A549 (cell line): ENCODE measurements around the gene SPPL2C. TPM values are rescaled to one million over a fixed set of nuclear protein-coding genes. Genes with fewer than 3 reads are reported as not detected.

Experiments
- ATAC-seq, 2 experiments: fragments of 200-7000 bp in 1 of 2; fragments of >200 bp in 1 of 2; cut with Nextera tagmentation in 1 of 2; cut with Tn5 transposase in 1 of 2; 3 replicates each; pipeline versions ENCODE4 v1.8.0 to v1.9.1; 2018 to 2020; ENCODE audit warnings: mild to moderate bottlenecking in 1 of 2, moderate library complexity in 1 of 2
- CTCF ChIA-PET: fragments of 300-600 bp; sonication (Branson Sonifier 250); formaldehyde crosslinking; extraction: SDS; loops from one replicate; lab custom pipeline; 2021; ENCODE audit warnings: antibody characterized with exemption, inconsistent platforms; lab: Yijun Ruan, JAX
- POLR2A ChIA-PET: fragments of 350-600 bp; formaldehyde crosslinking; extraction: SDS; loops from one replicate; lab custom pipeline; 2021; ENCODE audit warnings: antibody characterized with exemption, inconsistent platforms; lab: Yijun Ruan, JAX
- DNase-seq, 2 experiments: peaks; one replicate each; pipeline versions ENCODE4 v3.0.0 to v3.0.0-alpha.2; 2011 to 2016; ENCODE audit warnings: low read depth in 1 of 2, low spot score in 1 of 2
- FAIRE-seq: peaks from 2 replicates; lab custom pipeline; 2011; peaks lifted over from hg19 to GRCh38; lab: Jason Lieb, UNC
- H3K27ac ChIP-seq, 2 experiments: fragments of >200 bp; sonication (Bioruptor Twin); formaldehyde crosslinking; 3 replicates each; pipeline ENCODE4 v1.5.1; 2016 to 2017
- H3K4me1 ChIP-seq: fragments of >200 bp; sonication (Bioruptor Twin); formaldehyde crosslinking; 3 replicates; pipeline ENCODE4 v1.6.1; 2016
- H3K4me2 ChIP-seq: fragments of >200 bp; sonication (Bioruptor Twin); formaldehyde crosslinking; 3 replicates; pipeline ENCODE4 v1.6.1; 2016
- H3K4me3 ChIP-seq: fragments of >200 bp; sonication (Bioruptor Twin); formaldehyde crosslinking; 3 replicates; pipeline ENCODE4 v1.5.1; 2016
- H3K9me3 ChIP-seq: fragments of >200 bp; sonication (Bioruptor Twin); formaldehyde crosslinking; 3 replicates; pipeline ENCODE4 v1.6.1; 2016
- CEBPB ChIP-seq, 2 experiments: fragments of >200 bp in 1 of 2; sonication (Bioruptor Twin) in 1 of 2; formaldehyde crosslinking in 1 of 2; IDR thresholded peaks; 2 replicates each; pipeline ENCODE4 v1.6.1; 2012 to 2016
- E2F6 ChIP-seq: IDR thresholded peaks from 2 replicates; pipeline ENCODE4 v1.6.1; 2012; ENCODE audit warnings: low read depth, borderline replicate concordance
- EHF ChIP-seq: fragments of 250-450 bp; sonication (Bioruptor Pico); IDR thresholded peaks from 2 replicates; pipeline ENCODE4 v1.5.0; 2020; ENCODE audit warnings: mild to moderate bottlenecking
- FOSB ChIP-seq: fragments of 250-450 bp; sonication (Bioruptor Pico); IDR thresholded peaks from 2 replicates; pipeline ENCODE4 v1.5.0; 2020; ENCODE audit warnings: mild to moderate bottlenecking, moderate library complexity
- FOXS1 ChIP-seq: fragments of 250-450 bp; sonication (Bioruptor Pico); IDR thresholded peaks from 2 replicates; pipeline ENCODE4 v1.5.0; 2020; ENCODE audit warnings: mild to moderate bottlenecking, moderate library complexity
- GATA3 ChIP-seq: IDR thresholded peaks from 2 replicates; pipeline ENCODE4 v1.6.1; 2012; ENCODE audit warnings: borderline replicate concordance
- HOXA7 ChIP-seq: fragments of 250-450 bp; sonication (Bioruptor Pico); IDR thresholded peaks from 2 replicates; pipeline ENCODE4 v1.5.0; 2020; ENCODE audit warnings: mild to moderate bottlenecking, moderate library complexity
- HOXB13 ChIP-seq: fragments of 250-450 bp; sonication (Bioruptor Pico); IDR thresholded peaks from 2 replicates; pipeline ENCODE4 v1.5.0; 2020; ENCODE audit warnings: low read depth, mild to moderate bottlenecking, moderate library complexity
- JUN ChIP-seq, 2 experiments: fragments of >200 bp; sonication (Bioruptor Twin); formaldehyde crosslinking; IDR thresholded peaks; 2 replicates in 1 of 2; 3 replicates in 1 of 2; pipeline ENCODE4 v1.6.1; 2016 to 2017
- KDM1A ChIP-seq: fragments of 200-600 bp; sonication (generic); IDR thresholded peaks from 2 replicates; pipeline ENCODE4 v1.6.1; 2016; ENCODE audit warnings: low read depth, mild to moderate bottlenecking
- KDM5A ChIP-seq: fragments of 200-600 bp; sonication (generic); IDR thresholded peaks from 2 replicates; pipeline ENCODE4 v1.6.1; 2016; ENCODE audit warnings: antibody characterized with exemption, mild to moderate bottlenecking
- MAFK ChIP-seq: fragments of 450-650 bp; IDR thresholded peaks from 2 replicates; pipeline ENCODE4 v1.6.1; 2014; ENCODE audit not compliant: partially characterized antibody
- NR3C1 ChIP-seq: fragments of >200 bp; sonication (Bioruptor Twin); formaldehyde crosslinking; IDR thresholded peaks from 3 replicates; pipeline ENCODE4 v1.6.1; 2017
- PHF8 ChIP-seq: fragments of 200-600 bp; sonication (generic); IDR thresholded peaks from 2 replicates; pipeline ENCODE4 v1.6.1; 2016; ENCODE audit warnings: low read depth, mild to moderate bottlenecking, antibody characterized with exemption, moderate library complexity, borderline replicate concordance
- RARB ChIP-seq: fragments of 250-450 bp; sonication (Bioruptor Pico); IDR thresholded peaks from 2 replicates; pipeline ENCODE4 v1.8.0; 2021; ENCODE audit warnings: mild to moderate bottlenecking, moderate library complexity
- USF2 ChIP-seq: fragments of 450-650 bp; IDR thresholded peaks from 2 replicates; pipeline ENCODE4 v1.6.1; 2014; ENCODE audit warnings: antibody characterized with exemption
- ZSCAN20 ChIP-seq: fragments of 250-450 bp; sonication (Bioruptor Pico); IDR thresholded peaks from 2 replicates; pipeline ENCODE4 v1.8.0; 2022; ENCODE audit warnings: mild to moderate bottlenecking, moderate library complexity
- WGBS: methylation state at CpG from one replicate; pipeline ENCODE4 v1.1.6; 2017; ENCODE audit errors: missing lambda C conversion rate; 5-methylcytosine and 5-hydroxymethylcytosine counted together
- polyA plus RNA-seq, 4 experiments: library from polyadenylated mRNA; depleted of rRNA in 3 of 4; stranded (reverse); fragments of >200 nt; fragmentation: RNase III in 1 of 4; extraction: RNeasy Plus Mini Kit Qiagen cat#74134 plus additional on column Dnase treatment in 1 of 4; gene quantifications; 2 replicates in 3 of 4; 3 replicates in 1 of 4; pipeline ENCODE4 v1.2.3, GENCODE V29; 2011 to 2017
- TF ChIP-seq, protein P1 (sequence below): fragments of 200-600 bp; sonication (generic); IDR thresholded peaks from 2 replicates; pipeline ENCODE4 v1.6.1; 2016; ENCODE audit warnings: antibody characterized with exemption, mild to moderate bottlenecking, moderate library complexity
- TF ChIP-seq, protein P2 (sequence below): IDR thresholded peaks from 2 replicates; pipeline ENCODE4 v1.6.1; 2012
- TF ChIP-seq, protein P3 (sequence below): fragments of >200 bp; sonication (Bioruptor Twin); formaldehyde crosslinking; IDR thresholded peaks from 3 replicates; pipeline ENCODE4 v1.6.1; 2016

SPPL2C gene
- polyA plus RNA-seq, 2 of the 4 experiments (the other 2 are of a cell fraction): not detected

- no peak for TF ChIP-seq NR3C1
- TF ChIP-seq, protein P1, sequence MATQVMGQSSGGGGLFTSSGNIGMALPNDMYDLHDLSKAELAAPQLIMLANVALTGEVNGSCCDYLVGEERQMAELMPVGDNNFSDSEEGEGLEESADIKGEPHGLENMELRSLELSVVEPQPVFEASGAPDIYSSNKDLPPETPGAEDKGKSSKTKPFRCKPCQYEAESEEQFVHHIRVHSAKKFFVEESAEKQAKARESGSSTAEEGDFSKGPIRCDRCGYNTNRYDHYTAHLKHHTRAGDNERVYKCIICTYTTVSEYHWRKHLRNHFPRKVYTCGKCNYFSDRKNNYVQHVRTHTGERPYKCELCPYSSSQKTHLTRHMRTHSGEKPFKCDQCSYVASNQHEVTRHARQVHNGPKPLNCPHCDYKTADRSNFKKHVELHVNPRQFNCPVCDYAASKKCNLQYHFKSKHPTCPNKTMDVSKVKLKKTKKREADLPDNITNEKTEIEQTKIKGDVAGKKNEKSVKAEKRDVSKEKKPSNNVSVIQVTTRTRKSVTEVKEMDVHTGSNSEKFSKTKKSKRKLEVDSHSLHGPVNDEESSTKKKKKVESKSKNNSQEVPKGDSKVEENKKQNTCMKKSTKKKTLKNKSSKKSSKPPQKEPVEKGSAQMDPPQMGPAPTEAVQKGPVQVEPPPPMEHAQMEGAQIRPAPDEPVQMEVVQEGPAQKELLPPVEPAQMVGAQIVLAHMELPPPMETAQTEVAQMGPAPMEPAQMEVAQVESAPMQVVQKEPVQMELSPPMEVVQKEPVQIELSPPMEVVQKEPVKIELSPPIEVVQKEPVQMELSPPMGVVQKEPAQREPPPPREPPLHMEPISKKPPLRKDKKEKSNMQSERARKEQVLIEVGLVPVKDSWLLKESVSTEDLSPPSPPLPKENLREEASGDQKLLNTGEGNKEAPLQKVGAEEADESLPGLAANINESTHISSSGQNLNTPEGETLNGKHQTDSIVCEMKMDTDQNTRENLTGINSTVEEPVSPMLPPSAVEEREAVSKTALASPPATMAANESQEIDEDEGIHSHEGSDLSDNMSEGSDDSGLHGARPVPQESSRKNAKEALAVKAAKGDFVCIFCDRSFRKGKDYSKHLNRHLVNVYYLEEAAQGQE: no peak
- no peak for TF ChIP-seq EHF (CRISPR knock-in tag)
- TF ChIP-seq FOSB (CRISPR knock-in tag): no peak
- no peak for TF ChIP-seq MAFK
- TF ChIP-seq JUN (IDR thresholded peaks at IDR 0.05): no peak
- TF ChIP-seq RARB (CRISPR knock-in tag): no peak
- H3K9me3 ChIP-seq: no peaks in the 10 kb centered on the region
- ATAC-seq (no peak), DNase-seq (no peak), FAIRE-seq (no peak)
- ChIA-PET POLR2A (no interaction called here), CTCF (interaction anchor here (1.3 to 14.4 kb wide), 5 partner anchors 11 to 206 kb away, joined by 3 to 225 read pairs (median 24); no protein-coding TSS in a partner anchor)
- no peaks in the 10 kb centered on the region for H3K4me1 ChIP-seq
- no peak overlapping the region for H3K4me3 ChIP-seq
- 80% methylated on average over 35 of the region's 35 CpGs for WGBS
- no peak overlapping the region for H3K4me2 ChIP-seq
- H3K27ac ChIP-seq: no peak overlapping the region
Measured at GRCh38 chr17:45845376-45846185, 900 bp downstream of the SPPL2C start.

DNA sequence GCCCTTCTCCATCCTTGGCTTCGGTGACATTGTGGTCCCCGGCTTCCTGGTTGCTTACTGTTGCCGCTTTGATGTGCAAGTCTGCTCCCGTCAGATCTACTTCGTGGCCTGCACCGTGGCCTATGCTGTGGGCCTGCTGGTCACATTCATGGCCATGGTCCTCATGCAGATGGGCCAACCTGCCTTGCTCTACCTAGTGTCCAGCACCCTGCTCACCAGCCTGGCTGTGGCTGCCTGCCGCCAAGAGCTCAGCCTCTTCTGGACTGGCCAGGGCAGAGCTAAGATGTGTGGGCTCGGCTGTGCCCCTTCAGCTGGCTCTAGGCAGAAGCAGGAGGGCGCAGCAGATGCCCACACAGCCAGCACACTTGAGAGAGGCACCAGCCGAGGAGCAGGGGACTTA, 1.5 kb downstream of the SPPL2C start:
- no peak for FAIRE-seq
- 67% methylated on average over 10 of the region's 10 CpGs for WGBS

DNA sequence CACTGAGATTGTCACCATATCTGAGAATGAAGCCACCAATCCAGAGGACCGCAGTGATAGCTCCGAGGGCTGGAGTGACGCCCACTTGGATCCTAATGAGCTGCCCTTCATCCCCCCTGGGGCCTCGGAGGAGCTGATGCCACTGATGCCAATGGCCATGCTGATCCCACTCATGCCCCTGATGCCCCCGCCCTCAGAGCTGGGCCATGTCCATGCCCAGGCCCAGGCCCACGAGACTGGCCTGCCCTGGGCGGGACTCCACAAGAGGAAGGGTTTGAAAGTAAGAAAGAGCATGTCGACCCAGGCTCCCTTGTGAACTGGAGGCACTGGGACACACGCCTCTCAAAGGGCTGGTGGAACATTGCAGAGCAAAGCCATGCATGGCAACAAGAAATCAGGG, 2.0 kb downstream of the SPPL2C start:
- Histone ChIP-seq H3K4me1 (no peaks in the 10 kb centered on the region), H3K4me2 (no peak overlapping the region), H3K4me3 (no peak overlapping the region)
- no peak for DNase-seq
- 38% methylated on average over 8 of the region's 9 CpGs for WGBS
- TF ChIP-seq JUN (IDR thresholded peaks at IDR 0.05): no peak
- no peak for TF ChIP-seq USF2
- TF ChIP-seq PHF8: no peak
- TF ChIP-seq KDM1A: no peak
- TF ChIP-seq FOSB (CRISPR knock-in tag): no peak
- TF ChIP-seq CEBPB (IDR thresholded peaks at IDR 0.05): no peak
- TF ChIP-seq FOXS1: no peak
- no peak for TF ChIP-seq ZSCAN20
- no peak for TF ChIP-seq GATA3
- no peak for TF ChIP-seq HOXB13 (CRISPR knock-in tag)
- TF ChIP-seq HOXA7: no peak
- TF ChIP-seq, protein P2, sequence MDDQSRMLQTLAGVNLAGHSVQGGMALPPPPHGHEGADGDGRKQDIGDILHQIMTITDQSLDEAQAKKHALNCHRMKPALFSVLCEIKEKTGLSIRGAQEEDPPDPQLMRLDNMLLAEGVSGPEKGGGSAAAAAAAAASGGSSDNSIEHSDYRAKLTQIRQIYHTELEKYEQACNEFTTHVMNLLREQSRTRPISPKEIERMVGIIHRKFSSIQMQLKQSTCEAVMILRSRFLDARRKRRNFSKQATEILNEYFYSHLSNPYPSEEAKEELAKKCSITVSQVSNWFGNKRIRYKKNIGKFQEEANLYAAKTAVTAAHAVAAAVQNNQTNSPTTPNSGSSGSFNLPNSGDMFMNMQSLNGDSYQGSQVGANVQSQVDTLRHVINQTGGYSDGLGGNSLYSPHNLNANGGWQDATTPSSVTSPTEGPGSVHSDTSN: no peak
- TF ChIP-seq, all 56 proteins: peak for 0
- ATAC-seq (no peak), FAIRE-seq (no peak)
- H3K9me3 ChIP-seq: no peaks in the 10 kb centered on the region
- ChIA-PET POLR2A (no interaction called here), CTCF (interaction anchor here (1.1 to 14.4 kb wide), 7 partner anchors 12 to 207 kb away, joined by 3 to 225 read pairs (median 4); partner anchors contain the start of gene CRHR1)
- H3K27ac ChIP-seq: no peak overlapping the region

More for the DNA sequence above, 1.5 kb downstream of the SPPL2C start:
- Histone ChIP-seq H3K9me3 (no peaks in the 10 kb centered on the region), H3K4me1 (no peaks in the 10 kb centered on the region), H3K4me3 (no peak overlapping the region), H3K27ac (no peak overlapping the region), H3K4me2 (no peak overlapping the region)
- ChIA-PET CTCF (interaction anchor here (1.1 to 14.4 kb wide), 6 partner anchors 11 to 207 kb away, joined by 3 to 225 read pairs (median 4); partner anchors contain the start of gene CRHR1), POLR2A (no interaction called here)
- TF ChIP-seq E2F6 (no peak), FOXS1 (no peak), KDM5A (no peak), MAFK (no peak)
- TF ChIP-seq, protein P3, sequence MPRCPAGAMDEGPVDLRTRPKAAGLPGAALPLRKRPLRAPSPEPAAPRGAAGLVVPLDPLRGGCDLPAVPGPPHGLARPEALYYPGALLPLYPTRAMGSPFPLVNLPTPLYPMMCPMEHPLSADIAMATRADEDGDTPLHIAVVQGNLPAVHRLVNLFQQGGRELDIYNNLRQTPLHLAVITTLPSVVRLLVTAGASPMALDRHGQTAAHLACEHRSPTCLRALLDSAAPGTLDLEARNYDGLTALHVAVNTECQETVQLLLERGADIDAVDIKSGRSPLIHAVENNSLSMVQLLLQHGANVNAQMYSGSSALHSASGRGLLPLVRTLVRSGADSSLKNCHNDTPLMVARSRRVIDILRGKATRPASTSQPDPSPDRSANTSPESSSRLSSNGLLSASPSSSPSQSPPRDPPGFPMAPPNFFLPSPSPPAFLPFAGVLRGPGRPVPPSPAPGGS: no peak
- DNase-seq (no peak), ATAC-seq (no peak)
